PFSK-1 (cell line): ENCODE data around the gene GABRB3.

ENCODE experiments used
- FOXP2 ChIP-seq: optimal IDR thresholded peaks from 2 replicates; pipeline ENCODE3; 2011; ENCODE audit warnings: borderline replicate concordance, control low read depth, inconsistent platforms; ENCODE audit not compliant: insufficient read depth; ENCODE audit errors: extremely low read length, extremely low read depth
- POLR2AphosphoS5 ChIP-seq: IDR thresholded peaks from 2 replicates; pipeline ENCODE4 v1.6.1; 2012; ENCODE audit warnings: low read depth, mild to moderate bottlenecking, control low read depth, low read length, moderate library complexity
- REST ChIP-seq, 2 experiments: IDR thresholded peaks; 2 replicates each; pipeline versions ENCODE4 v1.6.1 to v1.8.0; 2011 to 2012; ENCODE audit warnings: low read depth in 2 of 2, low read length in 2 of 2, control low read depth in 1 of 2, inconsistent platforms in 1 of 2, mild to moderate bottlenecking in 1 of 2, moderate library complexity in 1 of 2; ENCODE audit not compliant: insufficient read depth in 1 of 2
- SIN3A ChIP-seq: IDR thresholded peaks from 2 replicates; pipeline ENCODE4 v1.6.1; 2012; ENCODE audit warnings: mild to moderate bottlenecking, low read length, moderate library complexity, borderline replicate concordance; ENCODE audit not compliant: insufficient read depth
- TAF1 ChIP-seq: IDR thresholded peaks from 2 replicates; pipeline ENCODE4 v1.6.1; 2012; ENCODE audit warnings: low read length, control low read depth, borderline replicate concordance; ENCODE audit not compliant: insufficient read depth

The GABRB3 gene

GRCh38 chr15:26639966-26640365 is 132.9 kb downstream of the GABRB3 start:
- TF ChIP-seq REST (IDR thresholded peaks at IDR 0.05; ENCODE audit: insufficient read depth in 1 of 2, low read depth in 2 of 2, low read length in 2 of 2) (no peak), POLR2AphosphoS5 (no peak)

GRCh38 chr15:26635614-26636013 is 137.3 kb downstream of the GABRB3 start:
- TF ChIP-seq SIN3A (no peak), REST (IDR thresholded peaks at IDR 0.05; ENCODE audit: insufficient read depth in 1 of 2, low read depth in 2 of 2, low read length in 2 of 2) (no peak), TAF1 (no peak), POLR2AphosphoS5 (no peak), FOXP2 (no peak)

- TF ChIP-seq POLR2AphosphoS5 = no peak
- no peak for TF ChIP-seq FOXP2
- TF ChIP-seq TAF1 = no peak
- TF ChIP-seq REST (IDR thresholded peaks at IDR 0.05; ENCODE audit: insufficient read depth in 1 of 2, low read depth in 2 of 2, low read length in 2 of 2) = no peak
- TF ChIP-seq SIN3A = no peak
Observed at GRCh38 chr15:26635105-26635504, 137.8 kb downstream of the GABRB3 start.

- no peak for TF ChIP-seq FOXP2
- no peak for TF ChIP-seq TAF1
- no peak for TF ChIP-seq SIN3A
- TF ChIP-seq POLR2AphosphoS5 = no peak
- no peak for TF ChIP-seq REST (IDR thresholded peaks at IDR 0.05; ENCODE audit: insufficient read depth in 1 of 2, low read depth in 2 of 2, low read length in 2 of 2)
Observed at GRCh38 chr15:26634319-26634718, 138.5 kb downstream of the GABRB3 start.

- TF ChIP-seq FOXP2 (no peak), TAF1 (no peak), REST (IDR thresholded peaks at IDR 0.05; ENCODE audit: insufficient read depth in 1 of 2, low read depth in 2 of 2, low read length in 2 of 2) (no peak), SIN3A (no peak)
Observed at GRCh38 chr15:26632500-26632899, 140.4 kb downstream of the GABRB3 start.
